ENCODE results near the gene KLHL35.
A peak's percentile ranks its signal among the peaks of the same experiment; 100 is the strongest.
"Not testable (repeated sequence)": the region's sequence is repeated elsewhere in the genome, so short reads cannot be mapped to it uniquely, and the experiment has no call there.

Gene KLHL35

GRCh38 chr11:75422248-75423231 lies 10.5 kb downstream of the KLHL35 start:
- no peak for DNase-seq

GRCh38 chr11:75421902-75422247 lies 11.1 kb downstream of the KLHL35 start:
- no peak for DNase-seq

DNA sequence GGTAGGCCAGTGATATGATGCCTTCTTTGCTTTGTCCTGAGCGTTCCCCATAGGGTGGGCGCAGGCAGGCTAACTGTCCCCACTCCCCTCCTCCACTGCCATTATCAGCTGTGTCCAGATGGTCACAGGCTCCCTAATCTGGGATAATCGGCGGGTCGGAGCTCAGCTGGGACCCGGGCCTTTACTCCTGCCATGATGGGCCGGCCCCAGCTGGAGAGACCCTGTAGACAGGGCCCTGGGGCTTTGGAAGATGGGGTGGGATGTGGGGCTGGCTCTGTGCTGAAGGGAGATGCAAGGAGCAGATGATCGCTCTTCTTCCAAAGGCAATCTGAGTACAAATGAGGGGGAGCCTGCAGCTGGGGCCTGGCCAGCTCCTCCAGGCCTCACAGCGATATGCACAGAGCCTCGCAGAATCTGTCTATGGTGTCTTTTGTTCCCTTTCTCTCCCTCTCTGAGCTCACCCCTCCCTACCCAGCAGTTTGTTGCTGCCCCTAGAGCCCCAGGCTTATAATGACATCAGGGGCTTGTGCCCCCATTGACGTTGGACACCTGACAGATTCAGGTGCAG lies 11.9 kb downstream of the KLHL35 start:
- no peak for DNase-seq

DNA sequence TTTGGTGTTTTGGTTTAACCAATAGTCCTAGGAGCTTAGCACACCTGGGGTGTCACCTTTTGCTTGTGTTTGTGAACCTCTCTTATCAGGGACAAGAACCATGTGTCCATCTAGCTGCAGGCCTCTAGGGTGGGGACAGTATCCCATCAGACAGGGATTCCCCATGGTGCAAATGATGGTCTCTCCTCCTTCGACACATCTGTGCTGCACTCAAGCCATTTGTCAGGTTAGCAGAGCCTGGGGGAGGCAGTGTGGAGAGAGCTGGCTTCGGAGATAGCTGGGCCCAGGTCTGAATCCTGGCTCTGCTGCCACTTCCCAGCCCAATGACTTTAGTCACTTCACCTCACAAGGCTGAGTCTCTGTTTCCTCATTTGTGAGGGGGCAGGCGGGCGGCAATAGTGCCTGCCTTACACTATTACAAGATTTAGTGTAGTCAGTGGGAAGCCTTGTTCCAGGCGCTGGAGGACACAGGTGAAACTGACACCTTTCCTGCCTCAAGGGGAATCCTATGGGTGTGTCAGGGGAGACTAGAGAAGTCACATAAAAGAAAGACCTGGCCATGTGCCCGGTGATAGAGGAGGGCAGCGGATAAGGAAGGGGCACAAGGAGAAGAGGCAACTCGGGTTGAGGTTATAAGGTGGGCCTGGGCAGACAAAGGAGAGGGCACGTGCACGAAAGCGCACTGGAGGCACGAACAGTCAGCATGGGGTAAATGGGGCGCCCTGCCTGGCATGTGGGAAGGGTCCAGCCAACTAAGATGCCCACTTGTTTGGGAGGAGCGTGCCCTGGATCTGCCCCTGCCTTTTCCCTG lies 12.6 kb downstream of the KLHL35 start:
- no peak for DNase-seq

- DNase-seq: no peak
Measured at GRCh38 chr11:75413864-75414263, 19.1 kb downstream of the KLHL35 start.

DNA sequence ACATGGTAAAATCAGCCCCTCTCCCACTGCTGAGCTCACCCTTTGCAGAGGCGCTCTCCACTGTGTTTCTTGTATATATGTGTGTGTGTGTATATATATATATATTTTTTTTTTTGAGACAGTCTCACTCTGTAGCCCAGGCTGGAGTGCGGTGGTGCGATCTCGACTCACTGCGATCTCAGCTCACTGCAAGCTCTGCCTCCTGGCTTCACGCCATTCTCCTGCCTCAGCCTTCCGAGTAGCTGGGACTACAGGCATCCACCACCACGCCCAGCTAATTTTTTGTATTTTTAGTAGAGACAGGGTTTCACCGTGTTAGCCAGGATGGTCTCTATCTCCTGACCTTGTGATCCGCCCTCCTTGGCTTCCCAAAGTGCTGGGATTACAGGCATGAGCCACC lies 19.9 kb downstream of the KLHL35 start:
- DNase-seq: not testable (repeated sequence)

DNA sequence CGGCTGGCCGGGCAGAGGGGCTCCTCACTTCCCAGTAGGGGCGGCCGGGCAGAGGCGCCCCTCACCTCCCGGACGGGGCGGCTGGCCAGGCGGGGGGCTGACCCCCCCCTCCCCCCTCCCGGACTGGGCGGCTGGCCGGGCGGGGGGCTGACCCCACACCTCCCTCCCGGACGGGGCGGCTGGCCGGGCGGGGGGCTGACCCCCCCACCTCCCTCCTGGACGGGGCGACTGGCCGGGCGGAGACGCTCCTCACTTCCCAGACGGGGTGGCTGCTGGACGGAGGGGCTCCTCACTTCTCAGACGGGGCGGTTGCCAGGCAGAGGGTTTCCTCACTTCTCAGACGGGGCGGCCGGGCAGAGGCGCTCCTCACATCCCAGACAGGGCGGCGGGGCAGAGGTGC lies 23.0 kb downstream of the KLHL35 start:
- DNase-seq: not testable (repeated sequence)

DNA sequence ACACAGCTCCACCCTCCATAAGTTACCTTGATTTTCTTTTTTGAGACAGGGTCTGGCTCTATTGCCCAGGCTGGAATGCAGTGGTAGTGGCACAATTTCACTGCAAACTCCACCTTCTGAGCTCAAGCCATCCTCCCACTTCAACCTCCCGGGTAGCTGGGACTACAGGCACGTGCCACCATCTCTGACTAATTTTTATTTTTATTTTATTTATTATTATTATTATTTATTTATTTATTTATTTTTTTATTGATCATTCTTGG lies 24.1 kb downstream of the KLHL35 start:
- no peak for DNase-seq

DNA sequence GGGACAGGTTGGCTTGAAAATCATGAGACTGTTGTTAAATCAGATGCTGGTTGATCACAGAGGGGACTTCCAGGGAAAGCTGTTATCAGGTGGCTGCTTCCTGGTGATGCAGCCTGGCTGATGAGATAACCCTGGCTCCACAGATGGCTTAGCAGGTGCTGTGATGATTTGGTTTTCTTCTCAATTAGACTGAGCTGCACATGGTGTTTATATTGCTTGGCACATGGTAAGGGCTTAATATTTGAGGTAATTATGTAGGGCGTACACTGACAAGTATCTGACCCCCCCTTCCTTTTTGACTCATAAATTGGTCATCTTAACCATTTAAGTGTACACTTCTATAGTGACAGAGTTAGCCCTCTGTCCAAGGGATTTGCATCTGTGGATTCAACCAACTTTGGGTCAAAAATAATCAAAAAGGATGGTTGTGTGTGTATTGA lies 26.6 kb downstream of the KLHL35 start:
- DNase-seq: no peak

- DNase-seq: no peak
Measured at GRCh38 chr11:75403983-75404658, 28.9 kb downstream of the KLHL35 start.

DNA sequence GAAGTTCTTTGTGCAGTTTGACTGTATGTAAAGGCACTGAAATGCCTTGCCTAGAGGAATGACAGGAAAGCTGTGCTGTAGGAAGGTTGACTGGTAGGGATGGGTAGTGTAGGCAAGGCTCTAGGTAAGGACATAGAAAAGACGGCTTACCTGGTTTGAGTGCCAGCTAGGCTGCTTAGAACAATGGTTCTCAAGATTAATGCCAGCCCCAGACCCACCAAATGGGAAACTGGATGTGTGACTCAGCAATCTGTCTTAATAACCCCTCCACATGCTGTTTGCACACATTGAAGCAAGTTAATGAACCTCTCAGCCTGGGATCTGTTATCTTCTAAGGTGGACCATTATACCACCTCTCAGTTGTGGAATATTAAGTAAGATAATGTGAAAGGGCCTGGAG lies 30.0 kb downstream of the KLHL35 start:
- DNase-seq: no peak

DNA sequence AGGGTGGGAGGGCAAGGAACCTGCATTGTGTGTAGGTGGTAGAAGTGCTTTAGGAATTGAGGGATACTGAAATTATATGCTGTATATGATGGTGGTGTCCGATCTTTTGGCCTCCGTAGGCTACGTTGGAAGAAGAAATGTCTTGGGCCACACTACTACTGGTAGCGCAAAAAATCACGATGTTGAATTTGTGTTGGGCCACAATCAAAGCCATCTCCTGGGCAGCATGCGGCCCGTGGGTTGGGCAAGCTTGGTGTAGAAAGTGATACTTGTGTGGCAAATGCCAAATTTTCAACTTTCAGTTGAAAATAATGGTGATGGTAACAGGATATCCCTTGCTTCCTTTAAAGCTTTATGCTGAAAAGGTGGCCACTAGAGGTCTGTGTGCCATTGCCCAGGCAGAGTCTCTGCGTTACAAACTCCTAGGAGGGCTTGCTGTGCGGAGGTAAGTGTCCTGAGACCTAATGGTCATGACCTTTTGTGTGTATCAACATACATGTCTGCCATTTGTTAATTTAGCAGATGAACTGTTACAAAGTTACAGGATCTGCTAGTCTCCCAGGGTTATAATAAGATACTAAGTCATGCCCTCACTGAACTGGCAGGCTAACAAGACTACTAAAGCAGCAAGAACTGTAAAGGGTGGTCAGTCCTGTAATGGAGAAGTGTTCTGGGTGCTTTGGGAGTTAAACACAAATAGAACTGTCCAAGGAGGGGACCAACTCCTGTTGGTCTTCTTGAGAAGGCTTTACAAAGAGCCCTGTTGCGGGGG lies 30.8 kb downstream of the KLHL35 start:
- no peak for DNase-seq

DNA sequence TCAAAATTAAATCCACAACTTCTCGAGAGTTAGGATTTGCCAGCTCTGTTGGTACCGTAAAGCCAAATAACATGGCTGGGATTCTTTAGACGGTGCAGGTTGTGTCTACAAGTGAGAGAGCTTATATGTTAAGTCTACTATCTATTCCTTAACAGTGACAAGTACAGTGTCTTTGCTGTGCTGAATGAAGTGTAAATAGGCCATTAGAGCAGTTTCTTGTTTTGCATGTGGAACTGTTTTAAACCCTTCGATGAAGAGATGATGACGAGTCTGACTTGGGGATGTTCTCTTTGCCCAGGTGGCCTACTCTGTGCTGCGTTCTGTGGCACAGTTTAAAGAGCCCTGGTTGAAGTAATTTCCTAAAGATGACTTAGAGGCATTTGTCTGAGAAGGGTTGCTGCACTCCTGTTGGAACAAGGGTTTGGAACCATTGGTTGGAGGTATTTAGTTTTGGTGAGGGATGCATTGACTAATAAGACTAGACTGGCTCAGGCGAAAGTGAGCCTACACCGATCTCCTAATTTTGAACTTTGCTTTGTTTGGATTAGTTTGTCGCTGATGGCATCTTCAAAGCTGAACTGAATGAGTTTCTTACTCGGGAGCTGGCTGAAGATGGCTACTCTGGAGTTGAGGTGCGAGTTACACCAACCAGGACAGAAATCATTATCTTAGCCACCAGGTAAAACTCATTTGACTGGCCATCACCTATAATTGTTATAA lies 32.7 kb downstream of the KLHL35 start:
- peak in 1 of 2 experiments; percentile 23 for DNase-seq

DNA sequence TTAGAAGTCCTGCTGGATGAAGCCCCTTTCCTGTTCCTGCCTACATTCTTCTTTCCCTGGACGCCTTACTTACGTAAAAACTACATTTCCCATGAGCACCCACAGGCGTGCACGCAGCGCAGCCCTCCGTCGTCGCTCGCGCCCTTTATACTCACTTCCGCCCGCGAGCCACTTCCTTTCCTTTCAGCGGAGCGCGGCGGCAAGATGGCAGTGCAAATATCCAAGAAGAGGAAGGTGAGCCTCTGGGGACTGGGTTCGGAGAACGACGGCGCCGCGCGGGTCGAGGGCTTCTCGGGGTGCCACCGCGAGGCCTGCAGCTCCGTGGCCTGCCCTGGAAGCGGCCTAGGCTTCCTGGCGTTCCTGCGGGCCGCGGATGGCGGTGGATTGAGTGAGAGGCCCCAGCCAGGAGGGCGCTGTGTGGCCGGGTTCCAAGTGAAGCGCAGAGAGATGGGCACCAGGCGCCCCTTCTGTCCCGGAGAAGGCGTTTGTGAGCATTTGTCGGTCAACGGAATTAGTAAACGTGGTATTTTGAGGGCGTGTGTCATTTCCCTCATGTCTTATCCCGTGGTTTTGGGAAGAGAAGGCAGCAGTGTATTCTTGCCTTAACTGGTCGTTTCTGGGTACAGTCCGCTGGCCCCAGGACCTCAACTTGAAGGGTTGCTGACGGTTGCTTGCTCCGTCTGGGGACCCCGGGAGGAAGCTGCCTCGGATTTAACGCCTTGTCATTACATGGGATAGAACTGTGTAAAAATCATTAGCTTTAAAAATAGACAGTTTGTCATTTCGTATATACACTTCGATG lies 33.5 kb downstream of the KLHL35 start, which contains the start of gene RPS3:
TSS of gene RPS3 (plus strand) at position 175 of the 802 bp plus-strand sequence. CDS start at position 205, 30 bp downstream.
- DNase-seq: peak; percentile 84 to 97

DNA sequence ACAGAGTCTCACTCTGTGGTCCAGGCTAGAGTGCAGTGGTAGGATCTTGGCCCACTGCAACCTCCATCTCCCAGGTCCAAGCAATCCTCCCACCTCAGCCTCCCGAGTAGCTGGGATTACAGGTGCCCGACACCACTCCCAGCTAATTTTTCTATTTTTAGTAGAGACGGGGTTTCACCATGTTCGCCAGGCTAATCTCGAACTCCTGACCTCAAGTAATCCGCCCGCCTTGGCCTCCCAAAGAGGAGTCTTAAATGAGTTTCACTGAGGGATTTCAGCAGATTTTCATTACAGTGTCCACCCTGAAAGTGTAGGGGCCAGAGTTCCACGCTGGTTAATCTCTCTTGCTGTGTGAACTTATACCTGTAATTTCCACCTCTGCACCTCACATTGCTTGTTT lies 34.1 kb downstream of the KLHL35 start:
- DNase-seq: no peak

GRCh38 chr11:75394085-75394840 lies 38.7 kb downstream of the KLHL35 start:
- no peak for DNase-seq

DNA sequence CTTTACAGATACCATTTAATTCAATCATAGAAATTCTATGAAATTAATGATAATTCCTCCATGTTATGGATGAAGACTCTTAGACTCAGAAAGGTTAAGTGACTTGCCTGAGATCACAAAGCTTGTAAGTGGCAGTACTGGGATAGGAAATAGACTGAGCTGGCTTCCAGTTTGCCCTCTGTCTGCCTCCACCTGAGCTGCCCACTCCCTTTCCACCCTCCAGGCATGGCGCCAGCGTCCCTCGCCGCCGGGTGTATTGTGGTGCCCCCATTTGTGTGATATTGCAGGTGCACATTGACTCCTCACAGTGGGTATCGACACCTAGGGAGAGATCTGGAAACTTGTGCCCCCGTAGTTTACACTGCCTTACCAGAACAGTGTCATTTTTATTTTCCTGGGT lies 43.1 kb downstream of the KLHL35 start:
- DNase-seq: no peak

DNA sequence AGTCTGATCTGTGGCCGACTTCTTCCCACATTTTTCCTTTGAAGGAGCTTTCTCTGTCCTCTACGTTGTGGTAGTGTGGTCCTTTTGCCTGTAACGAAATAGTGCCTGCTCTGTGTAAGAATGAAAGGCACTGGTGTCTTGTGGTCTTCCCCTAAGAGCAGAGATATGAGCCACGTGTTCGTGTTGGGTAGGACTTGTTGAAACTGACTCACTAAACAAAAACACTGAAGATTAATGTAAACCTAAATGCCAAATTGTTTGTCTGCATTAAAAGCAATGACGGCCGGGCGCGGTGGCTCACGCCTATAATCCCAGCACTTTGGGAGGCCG lies 43.8 kb downstream of the KLHL35 start:
- DNase-seq: no peak

DNA sequence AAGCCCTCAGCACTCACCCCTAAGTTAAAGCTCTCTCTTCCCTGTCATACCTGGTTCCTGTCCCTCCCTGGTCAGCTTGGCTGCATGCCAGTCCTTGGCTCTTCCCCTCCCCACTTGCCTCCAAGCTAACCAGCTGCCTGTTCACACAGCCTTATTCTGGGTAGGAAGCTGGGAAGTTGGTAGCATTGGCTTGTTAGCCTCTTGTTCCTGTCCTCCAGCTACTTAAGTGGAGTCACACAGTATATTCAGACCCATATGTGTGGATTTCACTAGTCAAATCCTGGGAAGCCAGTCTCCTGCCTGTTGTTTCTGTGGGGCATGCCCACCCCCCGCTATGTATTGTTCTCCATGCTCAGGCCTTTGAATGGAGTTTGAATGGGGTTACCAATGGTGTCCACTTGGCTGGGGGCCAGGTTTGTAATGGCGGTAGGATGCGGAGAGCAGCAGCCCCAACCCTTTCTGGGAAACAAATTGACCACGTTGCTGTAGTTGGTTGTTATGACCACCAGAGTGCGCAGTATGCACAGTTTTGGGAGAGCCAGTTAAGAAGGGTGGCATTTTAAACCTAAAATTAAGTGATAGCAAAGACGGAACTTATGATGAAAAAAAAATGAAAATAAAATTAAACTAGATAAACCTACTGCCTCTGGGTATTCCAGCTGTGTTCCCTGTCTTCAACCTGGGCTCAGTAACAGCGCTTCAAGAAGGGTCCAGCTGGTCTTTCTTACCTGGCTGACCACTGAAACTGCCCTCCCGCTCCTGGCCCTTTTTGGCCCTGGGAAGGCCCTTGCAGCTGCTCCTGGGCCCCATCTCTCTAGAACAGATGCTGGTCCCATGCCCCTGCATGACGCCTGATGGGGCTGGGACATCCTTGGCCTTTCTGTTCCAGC lies 44.4 kb downstream of the KLHL35 start:
- peak; percentile 77 to 86 for DNase-seq

Data from NCI-H526 (cell line).